DOHH2 (cell line): ENCODE measurements around the gene COL4A2.

Experiments used
- CTCF ChIP-seq: fragments of 200-600 bp; sonication (generic); IDR thresholded peaks from one replicate; pipeline ENCODE4 v1.5.1; 2014; ENCODE audit warnings: antibody characterized with exemption, mild to moderate bottlenecking, low read depth, low read length; ENCODE audit not compliant: poor library complexity, severe bottlenecking
- EZH2phosphoT487 ChIP-seq: fragments of 200-600 bp; sonication (generic); IDR thresholded peaks from 2 replicates; pipeline ENCODE4 v1.6.1; 2017; ENCODE audit warnings: borderline replicate concordance, mild to moderate bottlenecking, antibody characterized with exemption, low read length, moderate library complexity, mixed read lengths

GRCh38 chr13:110318920-110319319 lies 11.8 kb downstream of the COL4A2 start:
- TF ChIP-seq CTCF: no peak
- TF ChIP-seq EZH2phosphoT487: no peak
